Measurements from ENCODE around the gene UCK2. TPM values are rescaled to one million over a fixed set of nuclear protein-coding genes. Genes with fewer than 3 reads are reported as not detected.

UCK2 gene
- total and polyA plus RNA-seq, 2 of the 8 experiments (the other 6 are each of a cell fraction or from before 2014, with no cell fraction given), result 103 to 109 TPM

DNA sequence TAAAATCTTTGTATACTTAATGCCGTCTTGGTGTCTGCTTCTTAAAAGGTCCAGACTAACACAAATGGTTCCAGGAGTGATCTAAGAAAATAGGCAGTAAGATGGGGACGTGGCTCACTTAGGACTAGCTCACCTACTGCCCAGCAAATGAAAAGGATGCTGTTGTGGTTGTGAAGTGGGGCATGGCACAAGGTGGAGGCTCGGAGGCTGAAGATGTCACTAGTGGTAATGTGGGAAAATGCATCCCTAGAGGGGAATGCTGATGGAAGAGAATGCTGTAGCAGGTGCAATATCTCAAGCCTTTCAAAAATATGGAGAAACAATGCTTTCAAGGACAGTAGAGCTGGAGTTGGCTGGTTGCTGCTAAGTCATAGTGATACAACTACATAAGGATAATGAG, 11.3 kb upstream of the UCK2 start:
- H2AK5ac ChIP-seq (ENCODE audit: low read depth, low read length), result no peak overlapping the region
- CTCF ChIA-PET (ENCODE audit: partially characterized antibody), result interaction anchor here (0.6 kb wide), 1 partner anchor 617 kb away, joined by 3 read pairs; no protein-coding TSS in a partner anchor
- no peak overlapping the region for H3K56ac ChIP-seq (replicated peaks; ENCODE audit: insufficient read length, low read depth, low read length)
- no peaks in the 10 kb centered on the region for H3K9me3 ChIP-seq (ENCODE audit: insufficient read depth in 2 of 2, low read depth in 1 of 2, low read length in 1 of 2)
- H3K79me1 ChIP-seq (ENCODE audit: low read depth, low read length), result no peaks in the 10 kb centered on the region
- no peak overlapping the region for H3K4me2 ChIP-seq (ENCODE audit: insufficient read depth in 1 of 2, low read depth in 2 of 2, low read length in 2 of 2)
- H4K91ac ChIP-seq (replicated peaks; ENCODE audit: insufficient read length, low read length), result no peak overlapping the region
- H4K20me1 ChIP-seq (replicated peaks in 1 of 2; ENCODE audit: control insufficient read depth in 1 of 2, insufficient read depth in 2 of 2, low read length in 2 of 2), result no peaks in the 10 kb centered on the region
- DNase-seq (ENCODE audit: low read depth in 1 of 2, low spot score in 2 of 2), result no peak
- H3K27me3 ChIP-seq (replicated peaks in 1 of 4; ENCODE audit: control insufficient read depth in 3 of 4, extremely low read depth in 1 of 4, insufficient read depth in 3 of 4, low read length in 3 of 4), result no peaks in the 10 kb centered on the region
- no peak overlapping the region for H2BK120ac ChIP-seq (replicated peaks; ENCODE audit: low read depth, low read length)
- H3K23me2 ChIP-seq (ENCODE audit: low read depth, low read length), result no peaks in the 10 kb centered on the region
- H2BK20ac ChIP-seq (ENCODE audit: low read length), result no peak overlapping the region
- H2BK12ac ChIP-seq (ENCODE audit: low read depth, low read length), result no peak overlapping the region
- no peak overlapping the region for H3K27ac ChIP-seq (ENCODE audit: low read depth, low read length)
- no peak for TF ChIP-seq TBP (IDR thresholded peaks at IDR 0.05; ENCODE audit: low read depth, low read length)
- no peak for TF ChIP-seq PHF8 (conservative IDR thresholded peaks at IDR 0.05; ENCODE audit: low read depth, low read length)
- TF ChIP-seq CHD1 (IDR thresholded peaks at IDR 0.05; ENCODE audit: low read depth, low read length), result no peak
- TF ChIP-seq RXRA (IDR thresholded peaks at IDR 0.05; ENCODE audit: insufficient read depth, low read depth, low read length), result no peak
- no peak for TF ChIP-seq RBBP5 (IDR thresholded peaks at IDR 0.05; ENCODE audit: borderline replicate concordance, low read depth, low read length)
- no peak overlapping the region for H3K4ac ChIP-seq (replicated peaks; ENCODE audit: insufficient read length, low read depth, low read length)
- no peak overlapping the region for H2BK5ac ChIP-seq (ENCODE audit: low read depth, low read length)
- no peak overlapping the region for H3K18ac ChIP-seq (ENCODE audit: extremely low read depth, low read length)
- H4K8ac ChIP-seq (ENCODE audit: extremely low read depth, insufficient read depth, low read length), result no peak overlapping the region
- 76% methylated on average over 3 of the region's 3 CpGs; no CpG with 5 or more reads in 1 of the 2 experiments for whole genome bisulfite sequencing, 2 experiments (ENCODE audit: extremely low coverage in 1 of 2, insufficient coverage in 1 of 2, insufficient read length in 1 of 2, insufficient replicate concordance in 2 of 2, low coverage in 1 of 2, low lambda C conversion rate in 2 of 2, missing lambda C conversion rate in 1 of 2)
- no peaks in the 10 kb centered on the region for H3K4me1 ChIP-seq (replicated peaks in 1 of 4; ENCODE audit: control insufficient read depth in 3 of 4, insufficient read depth in 4 of 4, low read length in 3 of 4)
- H3K23ac ChIP-seq (ENCODE audit: insufficient read length), result peak overlapping the region; percentile 97
- H3K14ac ChIP-seq (ENCODE audit: insufficient read length), result no peak overlapping the region
- H2AFZ ChIP-seq (ENCODE audit: low read length), result no peak overlapping the region
- H3K4me3 ChIP-seq (ENCODE audit: extremely low read depth in 1 of 4, insufficient read depth in 2 of 4, low read depth in 3 of 4, low read length in 4 of 4), result no peak overlapping the region
- H4K5ac ChIP-seq (ENCODE audit: insufficient read length, low read depth, low read length), result no peak overlapping the region
- no peaks in the 10 kb centered on the region for H3K79me2 ChIP-seq (ENCODE audit: control insufficient read depth in 1 of 2, insufficient read depth in 2 of 2, low read length in 2 of 2)
- FAIRE-seq, result no peak
- no peak overlapping the region for H3K9ac ChIP-seq (replicated peaks in 1 of 4; ENCODE audit: extremely low read depth in 1 of 4, low read depth in 3 of 4, low read length in 3 of 4)
- H3K36me3 ChIP-seq (ENCODE audit: control insufficient read depth in 2 of 4, insufficient read depth in 4 of 4, low read length in 3 of 4), result no peaks in the 10 kb centered on the region
- POLR2A ChIA-PET (ENCODE audit: partially characterized antibody), result interaction anchor here (2.4 kb wide), 1 partner anchor 13 kb away, joined by 12 read pairs; no protein-coding TSS in a partner anchor
- H2BK15ac ChIP-seq (ENCODE audit: low read length), result no peak overlapping the region

All from H1 (cell line).